GM21528 (cell line): ENCODE data around the gene FBXO41.
"Not testable (repeated sequence)": the region's sequence is repeated elsewhere in the genome, so short reads cannot be mapped to it uniquely, and the experiment has no call there.

Experiments used
- ATAC-seq: cut with Tn5 transposase; IDR thresholded peaks from one replicate; pipeline ENCODE4 v1.9.1; 2021; ENCODE audit warnings: mild to moderate bottlenecking, moderate library complexity; ENCODE audit not compliant: unreplicated experiment, low FRiP score

The FBXO41 gene

GRCh38 chr2:73263540-73264331, 20.5 kb downstream of the FBXO41 start:
- no peak for ATAC-seq

- ATAC-seq, result not testable (repeated sequence)
These were observed 21.4 kb downstream of the FBXO41 start for GRCh38 chr2:73262691-73263429.

- no peak for ATAC-seq
These were observed 22.1 kb downstream of the FBXO41 start for GRCh38 chr2:73262108-73262651.

GRCh38 chr2:73260338-73260984, 23.8 kb downstream of the FBXO41 start:
- ATAC-seq, result no peak

- ATAC-seq, result no peak
These were observed 24.5 kb downstream of the FBXO41 start for GRCh38 chr2:73259704-73260337.

GRCh38 chr2:73259276-73259675, 25.0 kb downstream of the FBXO41 start:
- ATAC-seq, result no peak

GRCh38 chr2:73258913-73259215, 25.4 kb downstream of the FBXO41 start:
- no peak for ATAC-seq

- ATAC-seq, result no peak
These were observed 25.9 kb downstream of the FBXO41 start for GRCh38 chr2:73258186-73258912.

- no peak for ATAC-seq
These were observed 26.7 kb downstream of the FBXO41 start for GRCh38 chr2:73257425-73258125.

GRCh38 chr2:73257021-73257420, 27.3 kb downstream of the FBXO41 start:
- no peak for ATAC-seq

GRCh38 chr2:73256618-73256922, 27.7 kb downstream of the FBXO41 start:
- ATAC-seq, result no peak

- ATAC-seq, result no peak
These were observed 28.2 kb downstream of the FBXO41 start for GRCh38 chr2:73255907-73256617.

- ATAC-seq, result no peak
These were observed 29.2 kb downstream of the FBXO41 start for GRCh38 chr2:73255007-73255644.

- no peak for ATAC-seq
These were observed 29.8 kb downstream of the FBXO41 start for GRCh38 chr2:73254343-73255006.

GRCh38 chr2:73253901-73254300, 30.4 kb downstream of the FBXO41 start:
- no peak for ATAC-seq

GRCh38 chr2:73253400-73253799, 30.9 kb downstream of the FBXO41 start:
- ATAC-seq, result no peak

GRCh38 chr2:73252238-73253027, 31.8 kb downstream of the FBXO41 start:
- no peak for ATAC-seq
